Renal cortical epithelial cell (primary cell): ENCODE measurements around the gene UVRAG. TPM values are rescaled to one million over a fixed set of nuclear protein-coding genes. Genes with fewer than 3 reads are reported as not detected.
"Not testable (repeated sequence)": the region's sequence is repeated elsewhere in the genome, so short reads cannot be mapped to it uniquely, and the experiment has no call there.

Experiments
- DNase-seq: peaks from one replicate; pipeline ENCODE4 v3.0.0-alpha.2; 2011; ENCODE audit warnings: low read depth
- total RNA-seq: library from RNA; depleted of rRNA; stranded (reverse); fragments of >200 nt; gene quantifications from 2 replicates; pipeline ENCODE4 v1.2.3, GENCODE V29; 2014

UVRAG gene
- total RNA-seq, 1 donor from 2014 or later = 17.7 TPM

DNA sequence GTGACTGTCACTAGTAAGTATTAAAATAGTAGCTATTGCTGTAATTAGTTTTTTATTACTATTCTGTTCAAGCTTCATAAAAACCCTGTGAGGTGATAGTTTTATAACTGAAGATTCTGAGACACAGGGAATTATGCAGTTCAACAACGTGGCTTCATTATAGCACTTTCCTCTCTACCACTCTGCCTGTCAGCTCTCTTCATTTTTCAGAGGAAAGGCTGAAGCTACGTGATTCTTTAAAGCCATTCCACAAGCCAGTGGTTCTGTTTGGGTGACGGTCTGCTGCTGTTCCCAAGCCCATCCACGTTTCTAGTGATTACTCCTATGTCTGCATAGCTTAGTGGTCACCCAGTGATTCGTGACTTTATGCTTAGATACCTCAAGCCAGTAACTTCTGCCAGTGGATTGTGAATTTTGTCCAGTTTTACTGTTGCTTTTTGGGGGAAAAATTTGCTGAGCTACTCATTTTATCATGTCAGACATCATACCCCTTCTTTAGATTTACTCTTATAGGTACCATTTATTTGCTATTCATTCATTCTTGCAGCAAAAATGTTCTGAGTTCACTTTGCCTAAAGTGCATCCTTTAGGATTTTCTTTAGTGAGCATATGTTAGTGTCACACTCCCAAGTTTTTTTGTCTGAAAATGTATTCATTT is 59.8 kb downstream of the UVRAG start:
- DNase-seq = no peak

DNA sequence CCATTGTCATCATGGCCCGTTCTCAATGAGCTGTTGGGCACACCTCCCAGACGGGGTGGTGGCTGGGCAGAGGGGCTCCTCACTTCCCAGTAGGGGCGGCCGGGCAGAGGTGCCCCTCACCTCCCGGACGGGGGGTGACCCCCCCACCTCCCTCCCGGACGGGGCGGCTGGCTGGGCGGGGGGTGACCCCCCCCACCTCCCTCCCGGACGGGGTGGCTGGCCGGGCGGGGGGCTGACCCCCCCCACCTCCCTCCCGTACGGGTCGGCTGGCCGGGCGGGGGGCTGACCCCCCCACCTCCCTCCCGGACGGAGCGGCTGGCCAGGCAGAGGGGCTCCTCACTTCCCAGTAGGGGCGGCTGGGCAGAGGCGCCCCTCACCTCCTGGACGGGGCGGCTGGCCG is 62.3 kb downstream of the UVRAG start:
- not testable (repeated sequence) for DNase-seq

DNA sequence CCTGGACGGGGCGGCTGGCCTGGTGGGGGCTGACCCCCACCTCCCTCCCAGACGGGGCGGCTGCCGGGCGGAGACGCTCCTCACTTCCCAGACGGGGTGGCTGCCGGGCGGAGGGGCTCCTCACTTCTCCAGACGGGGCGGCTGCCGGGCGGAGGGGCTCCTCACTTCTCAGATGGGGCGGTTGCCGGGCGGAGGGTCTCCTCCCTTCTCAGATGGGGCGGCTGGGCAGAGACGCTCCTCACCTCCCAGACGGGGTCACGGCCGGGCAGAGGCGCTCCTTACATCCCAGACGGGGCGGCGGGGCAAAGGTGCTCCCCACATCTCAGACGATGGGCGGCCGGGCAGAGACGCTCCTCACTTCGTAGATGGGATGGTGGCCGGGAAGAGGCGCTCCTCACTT is 62.9 kb downstream of the UVRAG start:
- DNase-seq = not testable (repeated sequence)

DNA sequence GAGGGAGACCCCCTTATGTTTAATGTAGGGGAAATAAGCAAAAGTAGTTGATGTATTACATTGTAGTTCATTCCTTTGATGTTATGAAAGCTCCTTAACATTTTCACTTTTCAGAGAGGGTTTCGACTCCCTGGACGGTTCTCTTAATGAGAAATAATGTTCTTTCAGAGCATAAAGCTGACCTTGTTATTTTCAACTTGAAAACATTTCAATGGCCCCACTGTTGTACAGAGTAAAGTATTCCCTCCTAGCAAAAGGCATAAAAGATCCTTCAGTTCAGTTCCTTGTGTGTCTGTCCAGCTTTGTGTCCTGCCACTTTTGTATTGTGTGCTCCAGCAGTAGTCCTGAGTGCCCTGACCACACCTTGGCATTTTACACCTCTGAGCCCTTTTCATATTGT is 63.9 kb downstream of the UVRAG start:
- no peak for DNase-seq

DNA sequence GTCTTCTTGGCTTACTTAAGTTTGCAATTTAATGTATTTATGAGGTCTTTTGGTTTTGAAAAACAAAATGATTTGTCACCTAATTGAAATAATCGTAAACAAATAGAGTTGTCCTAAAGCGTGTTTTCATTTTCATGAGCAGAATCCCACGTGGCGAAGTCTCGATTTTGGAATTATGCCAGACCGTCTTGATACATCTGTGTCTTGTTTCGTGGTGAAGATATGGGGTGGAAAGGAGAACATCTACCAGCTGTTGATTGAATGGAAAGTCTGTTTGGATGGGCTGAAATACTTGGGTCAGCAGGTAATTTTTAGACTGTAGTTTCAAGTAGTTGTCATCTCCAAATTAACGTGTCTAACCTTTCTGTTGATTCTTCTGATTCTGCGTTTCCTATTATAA is 64.7 kb downstream of the UVRAG start:
- no peak for DNase-seq

DNA sequence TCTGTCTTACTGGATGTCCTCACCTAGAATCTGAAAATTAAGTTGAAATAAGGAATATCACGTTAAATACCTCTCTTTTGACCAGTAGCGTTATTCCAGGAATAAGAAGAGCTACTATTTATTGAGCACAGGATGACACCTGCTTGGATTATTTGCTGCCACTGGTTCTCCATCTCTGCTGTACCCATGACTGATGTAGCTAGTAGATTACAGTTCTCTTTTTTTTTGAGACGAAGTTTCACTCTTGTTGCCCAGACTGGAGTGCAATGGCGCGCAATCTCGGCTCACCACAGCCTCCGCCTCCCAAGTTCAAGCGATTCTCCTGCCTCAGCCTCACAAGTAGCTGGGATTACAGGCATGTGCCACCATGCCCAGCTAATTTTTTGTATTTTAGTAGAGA is 65.3 kb downstream of the UVRAG start:
- not testable (repeated sequence) for DNase-seq

DNA sequence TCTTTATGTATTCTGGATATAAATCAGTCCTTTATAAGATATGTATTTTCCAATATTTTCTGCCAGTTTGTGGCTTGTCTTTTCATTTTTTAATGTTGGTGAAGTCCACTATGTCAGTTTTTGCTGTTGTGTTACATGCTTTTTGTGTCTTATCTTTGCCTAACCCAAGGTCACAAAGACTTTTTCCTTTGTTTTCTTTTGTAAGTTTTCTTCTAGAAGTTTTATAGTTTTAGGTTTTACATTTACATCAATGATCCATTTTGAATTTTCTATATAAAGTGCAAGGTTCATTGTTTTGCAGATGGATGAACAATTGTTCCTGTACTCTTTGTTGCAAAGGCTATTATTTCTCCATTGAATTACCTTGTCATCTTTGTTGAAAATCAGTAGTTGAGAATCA is 69.3 kb downstream of the UVRAG start:
- no peak for DNase-seq

DNA sequence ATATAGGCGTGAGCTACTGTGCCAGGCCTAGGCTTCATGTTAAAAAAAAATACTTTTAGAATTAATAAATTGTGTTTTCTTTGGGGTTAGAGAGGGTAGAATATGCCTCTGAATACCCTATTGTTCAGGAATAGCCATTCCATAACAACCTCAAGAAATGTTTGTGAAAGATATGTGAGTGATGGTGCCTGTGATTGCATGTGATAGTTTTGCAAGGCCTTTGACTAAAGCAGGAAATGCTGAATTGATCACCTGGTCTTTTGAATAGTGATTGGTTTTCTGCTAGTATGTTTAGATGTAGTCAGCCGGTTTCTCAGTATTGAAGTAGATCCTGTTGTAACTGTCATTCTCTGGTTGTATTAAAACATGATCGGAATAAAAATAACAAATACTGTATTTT is 73.4 kb downstream of the UVRAG start:
- no peak for DNase-seq

DNA sequence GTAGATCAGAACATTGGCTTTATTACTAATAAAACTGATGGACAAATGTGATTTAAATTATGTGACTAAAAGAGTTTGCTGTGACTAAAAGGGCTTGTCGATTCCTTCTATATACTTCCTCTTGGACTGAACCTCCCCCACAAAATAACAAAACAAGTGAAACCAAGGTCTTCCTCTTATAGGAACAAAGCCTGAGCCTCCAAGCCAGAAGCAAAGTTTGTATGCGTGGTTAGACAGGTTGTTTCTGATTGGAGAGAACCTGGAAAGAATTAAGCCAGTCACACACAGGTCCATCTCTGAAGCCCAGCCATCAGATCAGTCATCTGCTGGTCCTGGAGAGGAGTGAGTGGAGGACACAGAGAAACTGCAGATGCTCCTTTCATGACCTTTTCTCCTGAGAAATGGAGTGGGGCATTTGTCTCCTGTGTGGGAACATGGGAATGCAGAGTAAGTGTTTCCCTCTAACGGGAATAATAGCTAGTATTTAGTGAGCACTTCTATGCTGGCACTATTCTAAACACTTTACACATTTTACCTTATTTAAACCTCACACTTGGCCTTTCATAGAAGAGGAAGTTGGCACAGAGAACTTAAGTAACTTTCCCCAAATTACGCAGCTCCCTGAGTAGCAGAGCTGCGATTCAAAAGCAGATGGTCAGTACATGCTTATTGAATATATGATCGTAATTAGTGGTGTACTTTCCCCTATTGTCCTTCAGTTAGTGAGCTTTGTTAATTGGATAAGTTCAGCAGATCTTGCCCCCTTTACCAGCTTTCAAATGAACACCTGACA is 77.1 kb downstream of the UVRAG start:
- no peak for DNase-seq

DNA sequence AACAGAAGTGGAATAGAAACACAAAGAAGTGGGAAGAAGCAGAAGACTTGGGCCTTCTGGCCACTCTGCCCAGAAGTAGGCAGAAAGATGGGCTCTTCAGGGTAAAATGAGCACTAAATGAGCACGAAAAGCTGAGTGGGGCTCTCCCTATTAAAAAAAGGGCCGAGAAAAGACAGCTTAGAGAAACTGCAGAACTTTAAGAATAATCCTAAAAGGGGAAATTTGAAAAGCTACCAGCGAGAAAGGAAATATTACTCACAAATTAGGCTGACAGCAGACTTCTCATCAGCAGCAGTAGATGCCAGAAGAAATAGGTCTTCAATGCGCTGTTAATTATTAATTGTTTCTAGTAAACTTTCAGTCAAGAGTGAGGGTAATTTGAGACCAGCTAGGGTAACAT is 78.2 kb downstream of the UVRAG start:
- peak; percentile 7 for DNase-seq

DNA sequence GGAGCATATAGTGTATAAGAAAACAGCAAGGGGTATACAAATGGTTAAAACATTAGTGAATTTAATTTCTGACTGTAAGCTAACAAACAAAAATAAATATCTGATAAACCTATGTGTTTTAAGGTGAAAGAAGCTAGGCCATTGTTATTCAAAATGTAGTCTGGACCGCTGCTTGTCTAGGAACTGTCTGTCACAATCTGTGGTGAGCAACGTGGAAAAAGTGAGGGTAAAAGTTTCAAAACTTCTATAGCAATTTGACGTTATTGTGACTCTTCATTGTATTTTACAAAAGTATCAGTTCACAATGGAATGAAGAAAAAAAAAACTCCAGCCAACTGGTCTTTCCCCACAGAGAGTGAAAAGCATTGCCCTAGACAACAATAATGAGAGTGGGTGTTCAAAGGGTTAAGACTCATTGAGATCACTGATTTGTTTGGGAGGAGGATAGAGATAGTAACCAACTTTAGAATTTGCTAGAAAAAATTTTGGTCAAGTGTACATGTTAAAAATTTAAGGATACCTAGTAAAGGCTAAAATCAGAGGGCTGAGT is 79.1 kb downstream of the UVRAG start:
- no peak for DNase-seq

DNA sequence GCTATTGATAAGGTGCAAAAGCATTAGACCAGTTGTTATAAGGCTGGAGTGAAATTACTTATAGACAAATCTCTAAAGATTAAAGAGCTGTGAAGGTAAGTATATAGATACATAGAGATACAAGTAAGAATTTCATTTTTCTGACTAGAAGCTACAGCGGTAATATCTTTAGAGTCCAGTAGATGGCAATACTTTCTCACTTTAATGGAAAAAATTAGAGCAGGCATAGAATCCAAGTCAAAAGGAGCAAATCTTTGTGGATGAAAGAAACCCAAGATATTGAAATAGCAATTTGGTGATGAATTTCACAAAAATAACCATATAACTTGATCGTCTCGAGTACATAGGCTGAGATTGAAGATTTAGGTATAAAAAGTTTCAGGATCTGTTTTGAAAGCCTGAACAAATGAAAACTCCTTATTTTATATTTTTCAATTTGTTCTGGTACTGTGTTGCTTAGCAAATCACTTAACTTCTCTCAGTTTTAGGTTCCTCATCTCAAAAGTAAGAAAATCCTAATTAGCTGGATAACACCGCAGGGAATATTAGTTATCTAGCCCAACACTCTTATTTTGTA is 81.9 kb downstream of the UVRAG start:
- DNase-seq = peak; percentile 47

DNA sequence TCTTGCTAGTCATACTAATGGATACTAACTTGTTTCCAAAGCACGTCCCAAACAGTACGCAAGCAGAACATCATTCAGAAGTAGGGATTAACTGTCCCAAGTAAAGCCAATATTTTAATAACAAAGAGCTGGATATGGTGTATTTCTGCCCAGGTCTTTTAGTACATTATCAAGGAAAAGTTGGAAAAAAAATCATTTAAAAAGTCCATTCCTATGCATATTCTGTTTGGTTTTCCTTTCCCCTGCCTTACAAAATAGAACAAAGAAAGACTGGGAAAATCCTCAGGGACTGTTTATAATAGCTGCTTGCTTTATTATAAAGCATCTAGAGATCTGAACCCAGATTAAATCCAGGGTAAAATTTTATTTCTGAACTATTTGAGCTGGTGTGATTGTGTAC is 83.9 kb downstream of the UVRAG start:
- DNase-seq = no peak

DNA sequence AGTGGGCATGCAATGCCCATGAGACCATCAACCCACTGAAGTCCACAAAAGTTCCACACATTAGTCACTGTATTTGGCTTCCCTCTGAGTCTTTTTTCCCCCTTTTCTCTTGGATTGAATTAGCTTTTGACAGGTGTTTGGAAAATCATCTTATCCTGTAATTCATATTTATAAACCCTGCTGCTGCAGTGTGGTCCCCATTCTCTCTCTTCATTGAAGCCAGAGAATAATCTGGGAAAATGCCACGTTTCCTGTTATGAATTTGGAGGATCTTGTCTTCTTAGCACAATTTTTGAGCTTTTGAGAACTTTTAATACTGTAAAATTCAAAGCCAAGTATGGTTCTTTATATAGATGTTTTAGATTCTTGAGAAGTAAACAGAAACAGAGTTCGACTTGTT is 84.8 kb downstream of the UVRAG start:
- no peak for DNase-seq

DNA sequence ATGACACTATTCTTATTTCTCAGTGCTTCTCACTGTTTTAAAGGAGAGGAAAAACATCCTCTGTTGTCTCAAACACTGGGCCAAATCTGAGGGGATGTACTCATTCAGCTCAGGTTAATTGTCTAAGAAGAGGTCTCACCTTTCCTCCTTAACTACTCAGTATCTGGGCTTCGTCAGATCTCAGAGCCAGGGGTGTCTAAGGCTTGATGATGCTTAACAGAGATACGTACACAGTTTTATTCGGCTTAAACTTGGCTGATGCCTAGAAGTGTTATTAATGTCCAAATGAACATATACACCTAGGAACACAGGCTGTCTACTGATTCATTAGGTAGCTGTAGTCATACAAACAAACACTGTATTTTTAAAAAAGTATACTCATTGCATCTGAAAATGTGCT is 85.8 kb downstream of the UVRAG start:
- DNase-seq = no peak

DNA sequence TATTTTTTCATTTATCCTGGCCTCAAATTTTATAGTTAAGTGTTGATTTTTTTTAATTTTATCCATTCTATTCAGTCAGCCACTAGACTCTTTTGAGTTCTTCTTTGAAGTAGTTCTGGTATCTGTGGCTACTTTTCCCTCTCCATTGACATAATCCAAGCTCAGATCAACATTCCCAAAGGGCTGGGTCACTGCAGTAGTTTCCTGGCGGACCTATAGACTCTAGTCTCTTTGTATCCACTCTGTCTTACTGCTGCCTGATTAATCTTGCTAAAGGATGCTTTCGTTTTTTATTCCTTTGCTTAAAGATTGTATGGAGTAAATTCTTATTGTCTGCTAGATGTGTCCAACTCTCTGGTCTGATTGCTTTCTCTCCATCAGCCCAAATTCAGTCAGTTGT is 87.6 kb downstream of the UVRAG start:
- DNase-seq = no peak

DNA sequence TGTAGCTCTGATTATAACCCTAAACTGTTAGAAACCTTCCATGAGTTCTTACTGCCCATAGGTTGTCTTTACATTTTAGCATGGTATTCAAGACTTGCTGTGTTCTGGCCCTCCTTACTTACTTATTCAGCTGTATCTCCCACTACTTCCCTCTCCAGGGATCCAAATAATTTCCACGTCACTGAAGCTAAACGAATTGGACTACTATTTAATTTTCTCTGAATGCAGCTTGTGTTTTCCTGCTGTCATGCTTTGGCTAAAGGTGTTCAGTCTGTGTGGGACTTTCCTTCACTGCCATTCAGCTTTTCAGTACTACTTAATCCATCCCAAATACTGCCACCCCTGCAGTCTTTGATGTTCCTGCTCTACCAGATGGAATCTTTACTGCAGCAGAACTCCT is 88.3 kb downstream of the UVRAG start:
- no peak for DNase-seq

DNA sequence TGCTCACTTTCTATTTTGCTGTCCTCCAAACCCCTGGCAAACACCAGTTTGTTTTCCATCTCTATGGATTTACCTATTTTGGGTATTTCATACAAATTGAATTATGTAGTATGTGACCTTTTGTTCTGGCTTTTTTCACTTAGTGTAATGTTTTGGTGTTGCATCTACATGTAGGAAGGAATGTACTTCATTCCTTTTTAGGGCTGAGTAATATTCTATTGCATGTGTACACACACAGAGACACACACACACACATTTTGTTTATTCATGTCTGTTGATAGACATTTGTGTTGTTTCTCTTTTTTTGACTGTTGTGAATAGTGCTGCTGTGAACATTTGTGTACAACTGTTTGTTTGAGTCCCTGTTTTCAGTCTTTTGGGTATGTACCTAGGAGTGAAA is 90.4 kb downstream of the UVRAG start:
- no peak for DNase-seq

DNA sequence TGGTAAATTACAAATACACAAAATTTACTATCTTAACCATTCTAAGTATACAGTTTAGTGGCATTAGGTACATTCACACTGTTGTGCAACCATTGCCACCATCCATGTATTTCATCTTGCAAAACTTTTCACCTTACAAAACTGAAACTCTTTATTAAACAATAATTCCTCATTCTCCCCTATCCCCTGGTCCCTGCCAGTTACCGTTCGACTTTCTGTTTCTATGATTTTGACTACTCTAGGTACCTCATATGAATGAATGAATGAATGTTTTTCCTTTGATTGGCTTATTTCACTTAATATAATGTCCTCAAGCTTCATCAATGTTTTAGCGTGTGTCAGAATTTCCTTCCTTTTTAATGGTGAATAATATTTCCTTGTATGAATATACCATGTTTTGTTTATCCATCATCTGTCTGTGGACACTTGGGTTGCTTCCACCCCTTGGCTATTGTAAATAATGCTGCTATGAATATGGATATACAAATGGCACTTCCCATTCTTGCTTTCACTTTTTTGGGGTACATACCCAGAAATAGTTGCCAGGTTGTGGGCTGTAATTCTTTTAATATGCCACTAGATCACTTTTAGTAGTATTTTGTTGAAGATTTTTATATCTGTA is 93.0 kb downstream of the UVRAG start:
- DNase-seq = no peak

DNA sequence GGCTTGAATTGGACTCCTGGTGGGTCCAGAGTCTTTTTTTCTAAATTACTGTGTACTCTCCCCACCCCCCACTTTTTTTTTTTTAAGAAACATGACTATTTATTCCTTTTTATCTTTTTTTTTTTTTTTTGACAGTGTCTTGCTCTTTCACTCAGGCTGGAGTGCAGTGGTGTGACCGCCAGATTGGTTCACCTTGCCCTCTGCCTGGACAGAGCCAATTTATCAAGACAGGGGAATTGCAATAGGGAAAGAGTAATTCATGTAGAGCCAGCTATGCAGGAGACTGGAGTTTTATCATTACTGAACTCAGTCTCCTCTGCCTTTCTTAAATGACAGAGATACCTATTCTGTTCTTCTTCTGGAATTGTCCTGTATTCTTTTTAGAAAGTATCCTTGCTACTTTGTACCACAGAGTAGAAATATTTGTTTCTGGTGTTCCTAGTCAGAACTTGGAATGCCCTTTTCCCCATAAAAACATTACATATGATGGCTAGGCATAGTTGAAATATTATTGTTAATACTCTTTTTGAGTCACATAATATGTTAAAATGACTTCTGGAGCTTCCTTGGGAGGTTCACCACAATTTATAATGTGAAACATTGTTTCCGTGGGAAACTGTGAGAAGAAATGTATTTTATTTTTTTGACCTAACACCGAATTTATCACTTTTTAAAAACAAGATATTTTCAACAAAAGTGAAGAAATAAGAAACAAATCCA is 95.6 kb downstream of the UVRAG start:
- no peak for DNase-seq

DNA sequence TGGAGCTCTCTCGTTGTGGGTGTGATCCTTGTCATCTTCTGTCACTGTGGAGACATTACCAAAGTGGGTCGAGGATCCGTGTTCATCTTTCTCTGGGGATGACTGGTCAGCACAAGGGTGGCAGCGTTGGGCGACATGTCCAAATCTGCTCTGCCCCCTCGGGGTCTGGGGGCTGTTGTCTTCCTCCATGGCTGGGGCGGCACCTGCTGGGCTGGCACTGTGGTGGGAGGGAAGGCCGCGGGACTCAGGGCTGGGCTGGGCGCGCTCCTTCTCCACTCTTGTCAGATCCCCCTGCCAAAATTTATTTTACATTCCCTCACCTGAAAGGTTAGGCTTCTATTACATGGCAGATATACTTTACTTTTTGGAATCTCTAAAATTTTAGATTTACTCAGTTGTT is 96.4 kb downstream of the UVRAG start:
- DNase-seq = no peak

DNA sequence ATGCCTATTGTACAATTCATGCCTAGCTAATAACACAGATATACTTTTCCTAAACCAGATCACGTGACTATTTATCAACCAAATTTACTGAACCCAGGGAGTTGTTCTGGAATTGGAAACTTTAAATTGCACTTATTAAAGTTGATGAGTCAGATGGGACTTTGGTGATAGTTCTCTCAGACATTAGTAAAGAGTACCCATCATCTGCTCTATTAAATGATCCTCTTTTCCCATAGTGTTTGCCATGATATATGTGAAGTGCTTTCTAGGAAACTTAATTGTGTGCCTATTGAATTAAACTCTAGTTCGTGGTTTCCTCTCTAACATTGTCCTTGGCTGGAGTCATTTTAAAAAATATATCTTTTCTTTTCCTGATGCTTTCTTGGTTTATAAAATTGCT is 99.0 kb downstream of the UVRAG start:
- no peak for DNase-seq
